ENCODE data around the gene TRIM75.

GRCh38 chr4:165070560-165070959 lies 16.9 kb downstream of the TRIM75 start:
- TF ChIP-seq CTCF (CRISPR knock-in tag; IDR thresholded peaks at IDR 0.05), result no peak
- TF ChIP-seq SALL1 (CRISPR knock-in tag; IDR thresholded peaks at IDR 0.05), result no peak
- TF ChIP-seq JUN (CRISPR knock-in tag; IDR thresholded peaks at IDR 0.05), result no peak
- TF ChIP-seq NFE2L1 (CRISPR knock-in tag; IDR thresholded peaks at IDR 0.05; ENCODE audit: borderline replicate concordance), result no peak
- TF ChIP-seq ZNF234 (CRISPR knock-in tag; conservative IDR thresholded peaks at IDR 0.05), result no peak
